HG03108 (cell line): ENCODE data around the gene SLC41A1.
A peak's percentile ranks its signal among the peaks of the same experiment; 100 is the strongest.
"Not testable (repeated sequence)": the region's sequence is repeated elsewhere in the genome, so short reads cannot be mapped to it uniquely, and the experiment has no call there.

Source experiments
- ATAC-seq: cut with Tn5 transposase; IDR thresholded peaks from one replicate; pipeline ENCODE4 v1.9.1; 2021; ENCODE audit warnings: moderate library complexity; ENCODE audit not compliant: unreplicated experiment

The SLC41A1 gene

DNA sequence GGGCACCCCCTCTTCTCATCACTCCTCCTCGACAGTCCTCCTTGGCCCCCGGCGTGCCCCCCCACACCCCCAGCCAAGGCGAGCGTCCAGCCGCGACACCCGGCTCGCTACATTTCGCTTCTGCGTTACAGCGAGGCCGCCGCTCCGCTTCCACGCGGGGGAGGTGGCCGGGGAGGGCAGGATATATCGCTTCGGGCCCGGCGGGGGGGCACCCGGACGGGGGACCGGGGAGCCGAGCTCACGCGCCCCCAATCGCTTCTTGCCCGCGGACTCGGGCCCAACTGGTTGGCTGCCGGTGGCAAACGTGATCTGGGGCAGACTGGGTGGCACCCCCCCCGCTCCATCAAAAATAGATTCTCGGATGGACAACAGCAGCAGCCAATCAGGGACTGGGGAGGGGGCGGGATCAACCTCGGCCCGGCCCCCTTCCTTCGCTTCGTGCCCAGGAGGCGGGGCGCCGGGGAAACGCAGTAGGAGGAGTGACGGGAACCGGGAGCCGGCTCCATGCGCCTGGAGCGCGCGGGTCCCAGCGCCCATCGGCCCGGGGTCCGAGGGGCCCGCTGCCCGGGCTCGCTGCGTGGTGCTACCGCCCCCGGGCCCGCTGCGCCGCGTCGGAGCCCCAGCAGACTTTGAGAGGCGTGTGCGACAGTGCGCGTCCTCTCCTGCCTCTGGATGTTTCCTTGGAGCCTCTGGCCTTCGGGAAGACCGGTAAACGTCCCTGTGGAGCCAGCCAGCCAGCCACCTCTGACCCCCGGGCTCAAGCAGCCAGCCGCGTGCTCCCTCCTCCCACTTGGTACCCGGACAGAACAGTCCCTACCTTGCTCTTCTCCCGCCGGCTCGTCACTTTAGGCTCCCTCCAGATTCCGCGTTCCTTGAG, at the start of gene SLC41A1:
SLC41A1 (minus strand) TSS at position 321 of the 877 bp plus-strand sequence. CDS start 2,757 bp downstream, outside the sequence.
- peak; percentile 84 for ATAC-seq

DNA sequence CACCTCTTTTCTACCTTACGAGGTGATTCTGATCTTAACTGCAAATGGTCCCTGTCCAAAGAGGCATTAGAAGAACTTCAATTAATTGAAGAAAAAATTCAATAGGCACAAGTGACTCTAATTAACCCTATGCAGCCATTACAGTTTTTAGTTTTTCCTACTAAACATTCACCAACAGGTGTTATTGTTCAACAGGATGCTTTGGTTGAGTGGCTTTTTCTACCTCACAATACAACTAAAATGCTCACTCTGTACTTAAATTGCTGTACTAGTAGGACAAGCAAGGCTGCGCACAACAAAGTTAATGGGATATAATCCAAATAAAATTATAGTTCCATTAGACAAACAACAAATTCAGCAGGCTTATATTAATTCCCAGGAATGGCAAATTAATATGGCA, 48.5 kb upstream of the SLC41A1 start:
- ATAC-seq, result no peak

DNA sequence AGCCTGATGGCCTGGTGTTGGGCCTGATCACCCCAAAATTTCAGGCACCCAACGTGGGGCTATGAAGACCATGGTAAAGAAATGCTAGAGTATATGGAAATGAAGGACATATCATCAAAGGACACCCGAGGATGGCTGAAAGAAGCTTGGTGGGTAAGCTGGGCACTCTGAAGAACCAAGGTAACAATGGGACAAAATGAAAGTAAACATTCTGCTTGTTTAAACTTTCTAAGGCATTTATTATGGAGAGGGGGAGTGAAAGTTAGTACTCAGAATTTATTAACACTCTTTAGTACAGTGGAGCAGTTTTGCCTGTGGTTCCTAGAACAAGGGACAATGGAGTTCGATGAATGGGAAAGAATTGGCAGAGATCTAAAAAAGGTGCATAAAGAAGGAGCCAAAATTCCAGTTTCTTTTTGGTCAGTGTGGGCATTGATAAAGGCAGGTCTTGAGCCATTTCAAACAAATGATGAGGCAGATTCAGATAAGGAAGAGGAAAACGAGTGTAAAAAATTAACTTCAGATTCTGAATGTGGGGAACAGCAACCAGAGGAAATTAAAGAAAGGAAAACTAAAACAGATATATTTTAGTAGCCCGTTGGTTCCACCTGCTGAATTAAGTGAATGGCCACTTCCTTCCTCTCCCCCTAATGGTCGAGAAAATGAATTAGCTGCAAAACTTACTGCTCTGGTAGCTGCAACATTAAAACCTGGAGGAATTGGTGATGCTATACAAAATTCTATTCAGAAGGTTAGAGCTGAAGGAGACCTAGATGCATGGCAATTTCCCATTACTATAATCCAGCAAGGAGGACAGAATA, 45.4 kb upstream of the SLC41A1 start:
- no peak for ATAC-seq

DNA sequence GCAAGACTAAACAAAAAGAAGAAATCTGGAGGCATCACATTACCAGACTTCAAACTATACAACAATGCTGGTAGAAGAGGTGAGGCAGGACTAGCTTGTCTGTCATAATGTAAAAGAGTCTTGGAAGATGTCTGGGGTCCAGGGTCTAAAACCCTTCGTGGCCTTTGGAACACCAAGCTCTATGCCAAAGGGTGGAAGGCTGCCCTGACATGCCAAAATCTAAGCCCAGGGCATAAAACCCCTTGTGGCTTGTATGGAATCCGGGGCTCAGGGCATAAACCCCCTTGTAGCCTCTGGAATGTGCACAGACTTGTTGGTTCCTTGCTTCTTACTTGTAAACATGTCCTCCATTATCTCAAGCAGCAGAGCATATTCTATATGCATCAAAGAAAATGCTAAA, 44.5 kb upstream of the SLC41A1 start:
- not testable (repeated sequence) for ATAC-seq

DNA sequence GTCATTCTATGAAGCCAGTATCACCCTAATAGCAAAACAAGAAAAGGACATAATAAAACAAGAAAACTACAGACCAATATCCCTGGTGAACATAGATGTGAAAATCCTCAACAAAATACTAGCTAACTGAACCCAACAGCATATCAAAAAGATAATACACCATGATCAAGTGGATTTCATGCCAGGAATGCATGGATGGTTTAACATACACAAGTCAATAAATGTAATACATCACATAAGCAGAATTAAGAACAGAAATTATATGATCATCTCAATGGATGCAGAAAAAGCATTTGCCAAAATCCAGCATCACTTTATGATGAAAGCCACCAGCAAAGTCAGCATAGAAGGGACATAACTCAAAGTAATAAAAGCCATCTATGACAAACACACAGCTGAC, 43.4 kb upstream of the SLC41A1 start:
- no peak for ATAC-seq

DNA sequence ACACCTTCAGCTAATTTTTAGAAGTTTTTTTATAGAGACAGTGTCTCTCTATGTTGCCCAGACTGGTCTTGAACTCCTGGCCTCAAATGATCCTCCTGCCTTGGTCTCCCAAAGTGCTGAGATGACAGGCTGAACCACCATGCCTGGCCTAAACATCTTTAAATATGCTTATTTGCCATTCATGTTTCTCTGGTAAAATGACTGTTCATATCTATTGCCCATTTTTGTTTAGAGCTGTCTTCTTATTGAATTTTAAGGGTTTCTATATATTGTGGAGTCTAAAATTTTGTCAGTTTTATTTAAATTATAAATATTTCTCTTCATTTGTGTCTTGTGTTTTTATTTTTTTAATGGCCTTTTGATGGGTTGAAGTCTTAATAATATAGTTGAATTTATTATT, 40.0 kb upstream of the SLC41A1 start:
- no peak for ATAC-seq

DNA sequence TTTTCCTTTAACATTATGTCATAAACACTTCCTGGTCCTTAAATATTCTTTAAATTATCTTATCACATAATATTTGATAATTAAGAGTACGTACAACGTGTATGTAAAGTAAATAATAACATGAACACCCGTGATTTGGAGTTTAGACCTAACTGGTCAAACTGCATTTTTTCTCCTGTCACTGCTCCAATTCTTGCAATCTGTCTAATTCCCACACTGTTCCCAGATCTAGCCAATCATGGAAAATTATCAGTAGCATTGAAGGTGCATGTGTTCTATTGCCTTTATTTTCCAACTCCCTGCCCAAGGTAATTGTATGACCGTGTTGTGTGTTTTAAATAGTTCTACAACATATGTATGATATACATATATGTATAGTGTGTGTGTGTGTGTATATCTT, 39.0 kb upstream of the SLC41A1 start:
- no peak for ATAC-seq

DNA sequence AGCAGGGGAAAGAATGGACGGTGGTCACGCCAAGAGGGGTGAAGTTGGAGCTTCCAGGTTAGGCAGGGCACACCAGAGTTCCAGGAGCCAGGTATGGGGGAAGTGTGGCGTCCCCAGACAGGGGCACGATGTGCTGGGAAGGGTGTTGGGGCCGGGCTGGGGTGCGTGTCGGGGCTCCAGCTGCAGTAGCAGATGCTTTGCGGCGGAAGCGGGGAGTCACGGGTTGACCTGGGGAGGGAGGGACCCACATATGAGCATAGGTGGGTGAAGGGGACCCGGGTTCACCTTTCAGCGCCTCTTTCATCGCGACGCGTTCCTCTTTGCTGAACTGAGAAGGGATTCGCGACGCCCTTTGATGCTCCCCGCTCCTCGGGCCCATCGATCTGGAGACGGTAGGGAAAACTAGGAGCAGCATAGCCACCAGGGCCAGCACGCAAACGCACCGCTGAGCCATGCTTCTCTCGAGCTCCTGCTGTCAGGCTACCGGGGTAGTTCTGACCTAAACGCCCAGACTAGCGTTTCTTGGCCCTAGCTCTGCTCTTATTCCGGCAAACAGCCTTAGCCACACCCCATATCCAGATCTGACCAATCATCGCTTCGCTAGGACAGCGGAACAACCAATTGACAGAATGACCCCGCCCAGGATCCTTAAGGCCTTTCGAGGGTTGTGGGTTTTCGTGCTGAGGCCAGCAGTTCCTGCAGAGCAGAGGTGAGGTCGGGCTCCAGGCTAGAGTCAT, 36.8 kb upstream of the SLC41A1 start, which contains the start of gene PM20D1:
PM20D1 (minus strand) TSS at position 514 of the 737 bp plus-strand sequence; CDS start at position 454, 60 bp downstream.
- peak; percentile 94 for ATAC-seq

DNA sequence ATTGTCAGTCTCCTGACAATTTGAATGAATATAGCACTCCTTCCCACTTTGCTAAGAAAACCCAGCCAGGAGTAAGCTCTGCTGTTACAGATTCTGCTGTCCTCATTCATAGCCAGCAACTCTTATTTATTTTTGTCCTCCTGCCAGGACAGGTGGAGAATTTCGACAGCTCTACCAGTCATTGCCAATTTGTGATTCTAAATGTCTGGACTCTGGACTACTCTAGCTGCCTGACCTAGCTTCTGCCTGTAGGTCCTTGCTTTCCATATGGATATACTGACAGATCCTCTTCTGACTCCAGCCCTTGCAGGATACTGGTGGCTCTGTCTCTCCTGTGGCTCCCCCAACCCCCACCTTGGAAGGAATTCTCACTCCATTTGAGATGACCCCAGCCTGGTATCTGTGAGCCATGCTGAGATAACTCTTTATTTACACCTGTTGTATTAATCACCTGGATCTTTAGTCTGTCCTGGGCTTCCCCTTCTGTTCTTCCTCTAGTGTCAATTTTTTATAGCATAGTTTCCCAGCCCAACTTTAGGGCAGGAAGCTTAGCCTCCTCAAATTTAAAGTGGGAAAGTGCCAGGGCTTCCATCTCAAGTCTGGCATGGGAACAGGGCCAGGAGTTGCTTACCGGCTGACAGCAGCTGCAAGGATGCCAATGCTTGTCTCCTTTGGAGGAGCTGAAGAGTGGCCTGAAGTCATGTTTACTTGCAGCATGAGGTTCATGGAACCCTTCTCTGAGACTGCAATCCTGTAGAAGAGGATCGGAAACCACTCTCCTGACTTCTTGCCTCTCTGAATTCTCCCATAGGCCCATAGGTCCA, 30.2 kb upstream of the SLC41A1 start:
- no peak for ATAC-seq

DNA sequence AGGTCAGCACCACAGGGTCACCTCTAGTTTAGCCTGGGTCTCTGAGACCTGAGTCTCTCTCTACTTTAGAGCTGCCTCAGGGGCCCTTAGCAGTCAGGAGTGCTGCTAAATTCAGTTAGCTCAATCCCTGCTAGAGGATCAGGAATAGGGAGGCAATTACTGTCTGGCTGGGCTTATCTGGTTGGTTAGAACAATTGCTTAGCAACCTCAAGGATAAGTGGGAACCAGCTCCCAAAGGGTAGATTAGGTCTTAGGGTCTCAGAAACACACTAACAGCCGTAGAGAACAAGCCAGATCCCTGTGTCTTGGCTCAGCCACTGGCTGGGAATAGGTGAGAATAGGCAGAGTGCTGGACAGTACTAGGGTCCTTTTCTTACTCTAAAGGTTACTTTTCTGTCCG, 29.2 kb upstream of the SLC41A1 start:
- no peak for ATAC-seq

DNA sequence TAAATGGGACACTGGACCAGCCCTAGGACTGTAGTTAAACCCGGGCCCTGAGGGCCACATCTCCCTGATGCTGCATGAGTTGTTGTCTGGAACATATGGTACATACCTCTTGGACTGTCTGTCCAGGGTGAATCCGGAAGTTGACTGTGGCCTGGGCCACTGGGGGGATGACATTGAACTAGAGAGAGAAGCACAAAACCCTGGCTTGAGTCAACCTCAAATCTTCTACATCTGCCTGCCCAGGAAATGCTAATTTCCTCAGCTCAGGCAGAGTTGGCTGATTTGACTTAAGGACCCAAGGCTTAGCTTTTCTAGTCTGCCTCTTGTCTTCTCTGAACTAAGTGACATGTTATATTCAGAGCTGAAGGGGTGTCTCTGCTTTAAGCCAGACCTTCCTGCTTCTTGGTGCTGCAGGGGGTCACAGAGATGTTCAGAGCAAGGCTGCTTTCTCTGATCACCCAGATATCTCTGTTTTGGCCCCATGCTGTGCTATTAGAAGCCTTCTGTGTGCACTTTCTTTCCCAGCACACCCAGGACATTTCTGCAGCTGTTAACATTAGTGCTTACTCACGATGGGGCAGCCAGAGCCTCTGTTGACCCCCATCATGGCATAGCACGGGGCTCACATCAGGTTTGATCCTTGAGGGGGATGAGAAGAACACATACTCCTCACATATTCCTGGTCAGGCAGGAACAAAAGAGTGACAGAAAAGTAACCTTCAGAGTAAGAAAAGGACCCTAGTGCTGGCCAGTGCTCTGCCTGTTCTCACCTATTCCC, 27.3 kb upstream of the SLC41A1 start:
- ATAC-seq, result no peak

DNA sequence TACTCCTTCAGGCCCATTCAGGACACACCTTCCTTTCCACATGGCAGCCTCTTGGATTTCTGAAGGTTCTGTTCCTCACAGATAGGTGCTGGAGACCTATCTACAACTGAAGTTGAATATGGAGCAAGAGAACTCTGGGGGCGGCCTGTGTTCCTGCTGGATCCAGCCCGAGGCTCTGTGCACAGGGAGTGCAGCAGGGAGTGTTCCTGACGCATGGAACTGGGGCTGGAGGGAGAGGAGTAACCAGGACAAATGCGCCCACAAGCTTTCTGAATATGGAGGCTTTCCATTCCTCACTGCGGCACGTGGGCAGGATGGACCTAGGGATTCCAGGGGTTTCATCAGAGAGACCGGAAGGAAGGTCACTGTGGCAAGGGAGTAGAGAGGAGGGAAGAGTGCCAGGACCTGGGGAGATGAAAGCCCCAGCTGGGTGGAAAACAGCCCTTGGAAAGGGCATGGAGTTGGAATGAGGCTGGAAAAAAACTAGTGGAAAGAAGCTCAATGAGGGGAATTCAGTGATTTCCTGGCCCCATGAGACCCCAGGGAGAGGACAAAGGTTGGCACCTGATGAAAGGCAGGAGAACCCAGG, 24.5 kb upstream of the SLC41A1 start:
- no peak for ATAC-seq

DNA sequence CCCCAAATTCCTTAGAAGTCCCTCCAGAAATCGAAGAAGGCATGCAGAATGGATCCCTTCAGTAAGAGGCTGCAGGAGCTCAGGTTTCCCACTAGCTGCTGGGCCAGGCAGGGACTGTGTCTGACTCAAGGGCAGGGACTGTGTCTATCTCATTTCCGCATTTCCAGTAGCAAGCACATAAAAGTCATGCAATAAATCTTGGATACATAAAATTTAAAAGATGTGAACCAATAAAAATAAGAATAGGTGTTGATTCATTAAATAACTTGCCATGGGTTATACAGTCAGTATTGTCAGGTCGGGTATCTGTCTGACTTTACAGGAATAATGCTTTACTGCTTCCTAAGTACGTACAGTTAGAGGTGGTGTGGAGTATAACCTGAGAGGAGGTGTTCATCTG, 21.8 kb upstream of the SLC41A1 start:
- no peak for ATAC-seq

DNA sequence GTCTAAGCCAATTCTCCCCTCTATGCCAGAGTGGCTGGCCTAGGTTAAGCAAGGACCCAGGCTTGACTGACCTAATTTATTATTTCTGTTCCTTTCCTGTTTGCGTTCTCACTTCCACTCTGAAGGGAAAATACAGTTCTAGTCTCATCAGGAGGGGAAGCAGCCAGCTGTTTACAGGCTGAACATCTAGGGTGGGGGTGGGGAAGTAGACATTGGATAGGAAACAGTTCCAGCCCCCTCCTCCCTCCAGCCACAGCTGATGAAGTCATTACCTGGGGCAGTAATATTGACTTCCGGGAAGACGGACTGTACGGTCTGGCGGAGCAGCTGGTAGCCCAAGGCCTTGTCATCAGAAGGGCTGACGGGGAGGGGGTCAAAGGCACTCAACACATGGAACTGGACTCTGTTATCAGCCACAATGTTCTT, 19.3 kb upstream of the SLC41A1 start:
- no peak for ATAC-seq

DNA sequence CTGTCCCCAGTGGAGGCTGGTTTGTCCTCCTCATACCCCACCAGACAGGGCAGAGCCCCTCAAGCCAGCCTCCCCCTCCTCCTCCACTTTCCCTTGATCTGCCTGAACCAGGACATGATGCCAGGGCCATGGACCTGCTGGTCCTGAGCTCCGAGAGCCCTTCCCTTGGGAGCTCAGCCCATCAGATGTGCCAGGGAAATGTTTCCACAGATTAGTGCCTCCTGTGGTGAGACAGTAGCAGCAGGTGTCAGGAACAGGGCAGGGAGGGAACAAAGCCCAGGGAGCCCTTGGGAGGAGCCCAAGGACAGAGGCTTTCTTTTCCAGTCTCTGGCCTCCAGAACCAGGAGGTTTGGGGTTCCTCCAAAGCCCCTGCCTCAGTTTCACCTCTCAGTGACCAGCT, 14.6 kb upstream of the SLC41A1 start:
- no peak for ATAC-seq

DNA sequence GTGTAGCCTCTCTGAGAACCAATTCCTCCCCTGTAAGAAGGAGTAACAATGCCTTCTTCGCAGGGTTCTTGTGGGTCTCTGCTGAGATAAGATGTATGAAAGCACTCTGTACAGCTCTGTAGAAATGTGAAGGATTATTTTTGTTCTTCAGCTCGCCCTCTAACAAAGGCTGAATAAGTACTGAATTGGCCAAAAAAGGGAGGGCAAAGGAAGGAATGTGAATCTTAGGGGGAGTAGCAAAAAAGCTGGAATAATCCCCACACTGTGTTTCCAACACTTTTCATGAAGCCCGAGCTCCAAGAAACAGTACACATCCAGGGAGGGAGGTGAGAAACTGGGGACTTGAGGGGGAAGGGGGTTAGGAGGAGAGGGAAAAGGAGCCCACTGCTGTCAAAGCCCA, 14.0 kb upstream of the SLC41A1 start:
- ATAC-seq, result no peak

DNA sequence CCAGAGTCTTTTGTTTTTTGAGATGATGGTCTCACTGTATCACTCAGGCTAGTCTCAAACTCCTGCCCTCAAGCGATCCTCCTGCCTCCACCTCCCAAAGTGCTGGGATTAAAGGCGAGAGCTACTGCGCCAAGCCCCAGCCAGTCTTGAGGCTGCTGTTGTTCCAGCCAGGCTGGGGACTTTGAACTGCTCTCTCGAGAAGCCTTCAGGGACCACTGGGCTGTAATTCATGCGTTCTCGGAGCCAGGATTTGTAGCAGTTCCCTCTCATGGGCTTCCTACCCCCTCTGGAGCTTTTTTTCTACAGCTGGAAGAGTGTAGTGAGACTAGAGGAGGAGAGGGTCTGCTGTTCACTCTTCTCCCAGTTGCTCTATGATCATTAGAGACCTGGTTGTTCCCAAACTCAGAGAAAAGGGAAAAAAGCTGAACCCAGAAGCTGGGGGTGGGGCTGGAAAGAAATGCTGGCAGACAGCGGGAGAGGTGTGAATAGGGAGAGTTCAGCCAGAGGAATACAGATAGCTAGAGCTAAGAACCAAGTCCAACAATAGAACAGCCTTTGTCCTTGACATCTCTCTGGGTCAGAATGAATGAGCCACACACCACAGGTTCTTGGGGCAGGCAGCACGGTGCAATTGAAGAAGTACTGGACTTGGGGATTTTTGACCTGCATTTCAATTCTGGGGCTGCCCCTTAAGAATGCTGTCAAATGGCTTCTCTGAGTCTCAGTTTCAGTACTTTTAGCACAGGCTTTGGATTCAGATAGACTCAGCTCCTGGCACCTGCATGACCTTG, 13.2 kb upstream of the SLC41A1 start:
- no peak for ATAC-seq

DNA sequence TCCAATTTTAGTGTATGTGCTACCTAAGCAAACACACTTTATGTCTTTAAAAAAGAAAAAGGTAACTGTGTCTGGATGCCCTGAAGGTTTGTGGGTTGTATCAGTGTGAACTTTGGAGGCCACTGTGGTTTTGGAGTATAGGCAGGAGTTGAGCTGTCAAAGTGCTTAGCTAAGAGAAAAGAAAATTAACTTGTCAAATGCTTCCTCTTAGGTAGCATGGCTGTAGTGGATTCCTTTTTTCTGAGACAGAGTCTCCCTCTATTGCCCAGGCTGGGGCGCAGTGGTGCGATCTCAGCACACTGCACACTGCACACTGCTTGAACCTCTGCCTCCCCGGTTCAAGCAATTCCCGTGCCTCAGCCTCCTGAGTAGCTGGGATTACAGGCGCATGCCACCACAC, 11.2 kb upstream of the SLC41A1 start:
- ATAC-seq, result no peak
